Right ventricle myocardium inferior (tissue), 1 donor: Measurements from ENCODE around the gene FBXL22. TPM values are rescaled to one million over a fixed set of nuclear protein-coding genes. Genes with fewer than 3 reads are reported as not detected.

Experiments
- ATAC-seq: fragments of 200-7000 bp; cut with Tn5 transposase; one replicate; pipeline ENCODE4 v1.9.1; 2020; ENCODE audit warnings: mild to moderate bottlenecking, moderate library complexity
- DNase-seq: peaks from one replicate; pipeline ENCODE4 v3.0.0; 2021; ENCODE audit errors: missing footprints
- intact Hi-C: fragments of 100-400 bp; cut with DNase I; formaldehyde crosslinking; loops from one replicate; pipeline ENCODE4 v1.11.0; 2022
- total RNA-seq: library from RNA; stranded (reverse); fragmentation: NEBNext Ultra II Directional; extraction: Animal tissue kit (Norgen Biotek cat#: 25700); gene quantifications from one replicate; pipeline ENCODE4 v1.2.1, GENCODE V29; 2021
- donor health status: DM: no; HTN: yes; CAD: no; lungs with severe emphysema.

FBXL22 gene
- total RNA-seq, 1 donor from 2014 or later = 33.2 TPM

DNA sequence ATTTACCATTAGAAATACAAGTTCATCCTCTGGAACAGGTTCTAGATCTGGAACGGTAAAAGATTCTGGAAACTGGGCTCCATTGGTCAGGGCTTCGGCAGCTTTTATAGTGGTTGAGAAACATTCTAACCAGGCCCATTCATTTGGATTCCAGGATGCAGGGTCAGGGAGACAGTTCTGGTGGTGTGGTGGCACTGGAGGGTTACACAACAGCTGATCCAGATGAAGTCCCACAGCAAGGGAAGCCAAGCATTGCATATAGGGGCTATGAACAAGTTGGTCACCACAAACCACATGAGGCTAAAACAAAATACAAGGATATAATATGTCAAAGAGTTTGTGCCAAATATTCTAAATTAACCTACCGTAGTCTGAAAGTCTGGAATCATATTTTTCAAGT, 43.0 kb downstream of the FBXL22 start:
- ATAC-seq (no peak), DNase-seq (no peak)
- intact Hi-C loops = no loop called here

Other genes with a start within 250 kb of the FBXL22 start
- gene CA12, start 215.5 kb upstream of the FBXL22 start, total RNA-seq = 0.65 TPM
- gene USP3, start 92.8 kb upstream of the FBXL22 start, total RNA-seq = 13.7 TPM
- gene HERC1, start 236.6 kb downstream of the FBXL22 start, total RNA-seq = 64.8 TPM